ENCODE data around the gene HOXD8.

GRCh38 chr2:176165370-176166050, 36.0 kb downstream of the HOXD8 start:
- TF ChIP-seq, protein P1, sequence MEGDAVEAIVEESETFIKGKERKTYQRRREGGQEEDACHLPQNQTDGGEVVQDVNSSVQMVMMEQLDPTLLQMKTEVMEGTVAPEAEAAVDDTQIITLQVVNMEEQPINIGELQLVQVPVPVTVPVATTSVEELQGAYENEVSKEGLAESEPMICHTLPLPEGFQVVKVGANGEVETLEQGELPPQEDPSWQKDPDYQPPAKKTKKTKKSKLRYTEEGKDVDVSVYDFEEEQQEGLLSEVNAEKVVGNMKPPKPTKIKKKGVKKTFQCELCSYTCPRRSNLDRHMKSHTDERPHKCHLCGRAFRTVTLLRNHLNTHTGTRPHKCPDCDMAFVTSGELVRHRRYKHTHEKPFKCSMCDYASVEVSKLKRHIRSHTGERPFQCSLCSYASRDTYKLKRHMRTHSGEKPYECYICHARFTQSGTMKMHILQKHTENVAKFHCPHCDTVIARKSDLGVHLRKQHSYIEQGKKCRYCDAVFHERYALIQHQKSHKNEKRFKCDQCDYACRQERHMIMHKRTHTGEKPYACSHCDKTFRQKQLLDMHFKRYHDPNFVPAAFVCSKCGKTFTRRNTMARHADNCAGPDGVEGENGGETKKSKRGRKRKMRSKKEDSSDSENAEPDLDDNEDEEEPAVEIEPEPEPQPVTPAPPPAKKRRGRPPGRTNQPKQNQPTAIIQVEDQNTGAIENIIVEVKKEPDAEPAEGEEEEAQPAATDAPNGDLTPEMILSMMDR (IDR thresholded peaks at IDR 0.05), result no peak
- no peak for TF ChIP-seq POLR2A (IDR thresholded peaks at IDR 0.05)

Measured in lower leg skin (tissue), 3 donors.